HL-60 (cell line): ENCODE results near the gene SAP30BP.

Experiments
- DNase-seq, 2 experiments: peaks; one replicate each; pipeline ENCODE4 v3.0.0-alpha.2; 2010 to 2020; ENCODE audit warnings: low read depth in 1 of 2, low spot score in 1 of 2
- H3K27ac ChIP-seq: fragments of 250-450 bp; sonication (Bioruptor Pico); replicated peaks from 2 replicates; pipeline ENCODE4 v1.5.1; 2020; ENCODE audit warnings: mild to moderate bottlenecking, moderate library complexity
- H3K27me3 ChIP-seq: fragments of 250-450 bp; sonication (Bioruptor Pico); 2 replicates; pipeline ENCODE4 v1.5.1; 2021; ENCODE audit warnings: mild to moderate bottlenecking, moderate library complexity; ENCODE audit not compliant: insufficient read depth, poor library complexity, severe bottlenecking
- H3K4me3 ChIP-seq: replicated peaks from 2 replicates; pipeline ENCODE4 v1.5.1; 2011; ENCODE audit warnings: mild to moderate bottlenecking, control low read depth, low read length; ENCODE audit not compliant: insufficient read depth
- GABPA ChIP-seq: IDR thresholded peaks from 2 replicates; pipeline ENCODE4 v1.6.1; 2012; ENCODE audit warnings: low read depth
- POLR2AphosphoS5 ChIP-seq: IDR thresholded peaks from 2 replicates; pipeline ENCODE4 v1.6.1; 2012; ENCODE audit warnings: low read depth
- SPI1 ChIP-seq: IDR thresholded peaks from 2 replicates; pipeline ENCODE4 v1.6.1; 2012; ENCODE audit warnings: low read depth, mild to moderate bottlenecking, borderline replicate concordance
- TF ChIP-seq, protein P1 (sequence below): IDR thresholded peaks from 2 replicates; pipeline ENCODE4 v1.6.1; 2012; ENCODE audit warnings: low read depth; ENCODE audit not compliant: insufficient replicate concordance
- TF ChIP-seq, protein P2 (sequence below): IDR thresholded peaks from one replicate; pipeline ENCODE4 v1.5.1; 2011; ENCODE audit warnings: low read length, control low read depth, inconsistent platforms; ENCODE audit not compliant: insufficient read depth

SAP30BP gene

DNA sequence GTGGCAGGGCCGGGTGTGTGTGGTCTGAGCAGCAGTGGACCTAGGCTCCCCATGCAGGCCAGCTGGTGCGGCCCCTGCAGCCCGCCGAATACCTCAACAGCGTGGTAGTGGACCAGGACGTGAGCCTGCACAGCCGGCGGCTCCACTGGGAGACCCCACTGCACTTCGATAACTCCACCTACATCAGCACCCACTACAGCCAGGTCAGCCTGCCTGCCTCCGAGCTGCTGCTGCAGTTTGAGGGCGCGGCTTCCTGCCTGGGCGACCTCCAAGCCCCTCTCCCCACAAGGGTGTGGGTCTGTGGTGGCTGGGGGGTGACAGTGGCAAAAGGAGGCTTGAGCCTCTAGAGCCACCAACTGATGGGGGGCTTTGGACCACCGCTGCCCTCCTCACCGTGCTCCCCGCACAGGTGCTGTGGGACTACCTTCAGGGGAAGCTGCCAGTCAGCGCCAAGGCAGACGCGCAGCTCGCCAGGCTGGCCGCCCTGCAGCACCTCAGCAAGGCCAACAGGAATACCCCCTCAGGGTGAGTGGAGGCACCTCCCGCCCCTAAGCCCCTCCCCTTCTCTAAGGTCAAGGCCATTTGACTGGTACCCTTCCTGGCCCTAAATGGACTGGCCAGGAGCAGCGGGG, 42.3 kb upstream of the SAP30BP start:
- DNase-seq: no peak
- no peak overlapping the region for H3K27ac ChIP-seq
- no peaks in the 10 kb centered on the region for H3K27me3 ChIP-seq
- no peak overlapping the region for H3K4me3 ChIP-seq
- TF ChIP-seq POLR2AphosphoS5 (no peak), SPI1 (no peak), GABPA (no peak)
- TF ChIP-seq, protein P1, sequence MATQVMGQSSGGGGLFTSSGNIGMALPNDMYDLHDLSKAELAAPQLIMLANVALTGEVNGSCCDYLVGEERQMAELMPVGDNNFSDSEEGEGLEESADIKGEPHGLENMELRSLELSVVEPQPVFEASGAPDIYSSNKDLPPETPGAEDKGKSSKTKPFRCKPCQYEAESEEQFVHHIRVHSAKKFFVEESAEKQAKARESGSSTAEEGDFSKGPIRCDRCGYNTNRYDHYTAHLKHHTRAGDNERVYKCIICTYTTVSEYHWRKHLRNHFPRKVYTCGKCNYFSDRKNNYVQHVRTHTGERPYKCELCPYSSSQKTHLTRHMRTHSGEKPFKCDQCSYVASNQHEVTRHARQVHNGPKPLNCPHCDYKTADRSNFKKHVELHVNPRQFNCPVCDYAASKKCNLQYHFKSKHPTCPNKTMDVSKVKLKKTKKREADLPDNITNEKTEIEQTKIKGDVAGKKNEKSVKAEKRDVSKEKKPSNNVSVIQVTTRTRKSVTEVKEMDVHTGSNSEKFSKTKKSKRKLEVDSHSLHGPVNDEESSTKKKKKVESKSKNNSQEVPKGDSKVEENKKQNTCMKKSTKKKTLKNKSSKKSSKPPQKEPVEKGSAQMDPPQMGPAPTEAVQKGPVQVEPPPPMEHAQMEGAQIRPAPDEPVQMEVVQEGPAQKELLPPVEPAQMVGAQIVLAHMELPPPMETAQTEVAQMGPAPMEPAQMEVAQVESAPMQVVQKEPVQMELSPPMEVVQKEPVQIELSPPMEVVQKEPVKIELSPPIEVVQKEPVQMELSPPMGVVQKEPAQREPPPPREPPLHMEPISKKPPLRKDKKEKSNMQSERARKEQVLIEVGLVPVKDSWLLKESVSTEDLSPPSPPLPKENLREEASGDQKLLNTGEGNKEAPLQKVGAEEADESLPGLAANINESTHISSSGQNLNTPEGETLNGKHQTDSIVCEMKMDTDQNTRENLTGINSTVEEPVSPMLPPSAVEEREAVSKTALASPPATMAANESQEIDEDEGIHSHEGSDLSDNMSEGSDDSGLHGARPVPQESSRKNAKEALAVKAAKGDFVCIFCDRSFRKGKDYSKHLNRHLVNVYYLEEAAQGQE: no peak
- TF ChIP-seq, protein P2, sequence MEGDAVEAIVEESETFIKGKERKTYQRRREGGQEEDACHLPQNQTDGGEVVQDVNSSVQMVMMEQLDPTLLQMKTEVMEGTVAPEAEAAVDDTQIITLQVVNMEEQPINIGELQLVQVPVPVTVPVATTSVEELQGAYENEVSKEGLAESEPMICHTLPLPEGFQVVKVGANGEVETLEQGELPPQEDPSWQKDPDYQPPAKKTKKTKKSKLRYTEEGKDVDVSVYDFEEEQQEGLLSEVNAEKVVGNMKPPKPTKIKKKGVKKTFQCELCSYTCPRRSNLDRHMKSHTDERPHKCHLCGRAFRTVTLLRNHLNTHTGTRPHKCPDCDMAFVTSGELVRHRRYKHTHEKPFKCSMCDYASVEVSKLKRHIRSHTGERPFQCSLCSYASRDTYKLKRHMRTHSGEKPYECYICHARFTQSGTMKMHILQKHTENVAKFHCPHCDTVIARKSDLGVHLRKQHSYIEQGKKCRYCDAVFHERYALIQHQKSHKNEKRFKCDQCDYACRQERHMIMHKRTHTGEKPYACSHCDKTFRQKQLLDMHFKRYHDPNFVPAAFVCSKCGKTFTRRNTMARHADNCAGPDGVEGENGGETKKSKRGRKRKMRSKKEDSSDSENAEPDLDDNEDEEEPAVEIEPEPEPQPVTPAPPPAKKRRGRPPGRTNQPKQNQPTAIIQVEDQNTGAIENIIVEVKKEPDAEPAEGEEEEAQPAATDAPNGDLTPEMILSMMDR: no peak

DNA sequence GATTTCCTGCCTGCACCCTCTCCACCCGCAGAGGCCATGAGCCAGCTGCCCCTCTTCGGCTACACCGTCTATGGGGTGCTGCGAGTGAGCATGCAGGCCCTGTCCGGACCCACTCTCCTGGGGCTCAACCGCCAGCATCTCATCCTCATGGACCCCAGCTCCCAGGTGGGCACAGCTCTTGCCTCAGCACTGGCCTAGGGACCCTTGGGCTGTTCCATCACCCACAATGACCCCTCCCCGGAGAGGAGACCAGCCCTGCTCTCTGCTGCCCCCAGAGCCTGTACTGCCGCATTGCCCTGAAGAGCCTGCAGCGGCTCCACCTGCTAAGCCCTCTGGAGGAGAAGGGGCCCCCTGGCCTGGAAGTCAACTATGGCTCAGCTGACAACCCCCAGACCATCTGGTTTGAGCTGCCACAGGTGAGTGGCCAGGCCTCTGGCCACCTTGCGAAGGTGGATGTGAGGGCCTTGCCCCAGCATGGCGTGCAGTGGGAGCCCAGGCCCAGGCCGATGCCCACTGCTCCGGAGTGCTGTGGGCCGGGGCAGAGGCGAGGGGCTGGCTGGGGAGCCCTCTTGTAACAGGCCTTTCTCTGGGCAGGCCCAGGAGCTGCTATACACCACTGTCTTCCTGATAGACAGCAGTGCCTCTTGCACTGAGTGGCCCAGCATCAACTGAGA, 41.2 kb upstream of the SAP30BP start:
- no peak for TF ChIP-seq SPI1
- TF ChIP-seq, protein P2: peak; percentile 65
- H3K4me3 ChIP-seq: no peak overlapping the region
- peak in 1 of 2 experiments; percentile 16 for DNase-seq
- H3K27ac ChIP-seq: no peak overlapping the region
- no peaks in the 10 kb centered on the region for H3K27me3 ChIP-seq

DNA sequence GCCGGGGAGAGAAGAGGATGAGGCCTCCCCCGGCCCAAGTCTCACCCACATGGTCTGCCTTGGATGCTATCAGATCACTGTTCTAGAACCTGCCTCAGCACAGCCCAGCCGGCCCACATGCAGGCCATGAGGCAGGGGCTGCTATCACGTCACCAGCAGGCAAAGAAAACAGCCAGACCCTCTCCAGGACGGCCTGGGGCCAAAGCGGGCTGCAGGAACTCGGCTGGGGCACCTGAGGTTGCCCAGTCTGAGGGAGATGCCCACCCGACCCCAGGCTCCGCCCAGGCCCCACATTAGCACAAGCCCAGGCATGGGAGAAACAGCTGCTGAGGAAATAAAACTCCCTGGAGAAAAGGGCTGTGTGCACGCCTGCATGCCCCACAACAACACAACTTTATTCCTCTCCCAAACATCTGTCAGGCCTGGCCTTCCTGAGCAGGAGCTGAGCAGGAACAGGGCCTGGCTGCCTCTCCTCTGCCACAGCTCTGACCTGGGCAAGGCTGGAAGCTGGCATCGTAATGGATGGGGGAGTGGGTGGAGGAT, 40.6 kb upstream of the SAP30BP start:
- no peak overlapping the region for H3K4me3 ChIP-seq
- no peak overlapping the region for H3K27ac ChIP-seq
- H3K27me3 ChIP-seq: no peaks in the 10 kb centered on the region
- no peak for TF ChIP-seq GABPA
- TF ChIP-seq SPI1: no peak
- TF ChIP-seq, protein P1: no peak
- TF ChIP-seq, protein P2: no peak
- TF ChIP-seq POLR2AphosphoS5: no peak
- DNase-seq: no peak
